NCI-H345 treated with DMSO at 0.1 percent for 48 hours (cell line): ENCODE measurements around the gene CASP2.
A peak's percentile ranks its signal among the peaks of the same experiment; 100 is the strongest.
"Not testable (repeated sequence)": the region's sequence is repeated elsewhere in the genome, so short reads cannot be mapped to it uniquely, and the experiment has no call there.

Experiments used
- DNase-seq: peaks from one replicate; lab custom pipeline; 2025; ENCODE audit not compliant: unreplicated experiment; lab: John Stamatoyannopoulos, UW

CASP2 gene

DNA sequence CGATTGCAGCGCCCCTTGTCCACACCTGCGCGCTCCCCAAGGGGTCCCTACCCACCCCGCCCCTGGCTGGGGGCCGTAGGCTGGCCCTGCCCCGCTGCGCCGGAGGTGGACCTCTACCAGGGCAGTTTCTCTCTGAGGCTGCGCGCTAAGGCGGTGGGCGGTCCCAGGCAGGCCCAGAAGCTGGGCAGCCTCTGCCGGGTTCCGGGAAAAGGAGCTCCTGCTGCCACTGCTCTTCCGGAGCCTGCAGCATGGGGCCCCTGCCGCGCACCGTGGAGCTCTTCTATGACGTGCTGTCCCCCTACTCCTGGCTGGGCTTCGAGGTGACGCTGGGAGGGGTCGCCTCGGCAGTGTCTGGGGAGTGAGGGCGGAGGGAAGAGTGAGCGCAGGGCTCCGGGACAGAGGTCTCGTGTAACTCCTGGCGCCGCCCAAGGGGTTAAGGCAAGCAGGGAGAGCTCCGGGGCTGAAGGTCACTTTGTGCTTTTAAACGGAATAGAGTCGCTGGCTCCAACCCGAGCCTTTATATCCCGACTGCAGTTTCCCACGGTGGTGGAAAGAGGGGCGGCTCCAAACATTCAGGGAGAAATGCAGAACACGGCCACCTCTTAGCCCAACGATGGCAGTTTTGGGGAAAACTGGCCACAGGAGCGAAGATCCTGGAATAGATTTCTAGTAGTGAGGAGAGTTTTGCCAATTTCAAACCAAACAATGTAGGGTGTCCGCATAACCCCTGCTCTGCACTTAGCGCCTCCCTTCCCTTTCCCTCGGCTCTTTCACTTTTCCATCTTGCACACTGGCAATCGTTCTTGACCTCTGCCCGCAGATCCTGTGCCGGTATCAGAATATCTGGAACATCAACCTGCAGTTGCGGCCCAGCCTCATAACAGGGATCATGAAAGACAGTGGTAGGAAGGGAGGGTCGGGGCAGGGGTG, 24.6 kb upstream of the CASP2 start, which contains the start of gene GSTK1:
TSS of gene GSTK1 (plus strand) at position 176 of the 930 bp plus-strand sequence. CDS start at position 249, 73 bp downstream.
- peak; percentile 13 for DNase-seq

DNA sequence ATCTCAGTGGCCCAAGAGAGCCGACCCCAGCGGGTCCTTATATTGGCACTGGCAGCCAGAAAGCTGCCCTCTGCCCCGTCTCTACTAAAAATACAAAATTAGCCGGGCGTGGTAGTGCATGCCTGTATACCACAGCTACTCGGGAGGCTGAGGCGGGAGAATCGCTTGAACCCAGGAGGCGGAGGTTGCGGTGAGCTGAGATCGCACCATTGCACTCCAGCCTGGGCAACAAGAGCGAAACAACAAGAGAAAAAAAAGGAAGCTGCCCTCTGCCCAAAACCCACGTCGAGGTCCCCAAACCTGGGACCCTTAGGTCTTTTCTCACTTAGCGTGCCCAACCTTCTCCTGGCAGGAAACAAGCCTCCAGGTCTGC, 24.0 kb upstream of the CASP2 start:
- DNase-seq, result not testable (repeated sequence)

DNA sequence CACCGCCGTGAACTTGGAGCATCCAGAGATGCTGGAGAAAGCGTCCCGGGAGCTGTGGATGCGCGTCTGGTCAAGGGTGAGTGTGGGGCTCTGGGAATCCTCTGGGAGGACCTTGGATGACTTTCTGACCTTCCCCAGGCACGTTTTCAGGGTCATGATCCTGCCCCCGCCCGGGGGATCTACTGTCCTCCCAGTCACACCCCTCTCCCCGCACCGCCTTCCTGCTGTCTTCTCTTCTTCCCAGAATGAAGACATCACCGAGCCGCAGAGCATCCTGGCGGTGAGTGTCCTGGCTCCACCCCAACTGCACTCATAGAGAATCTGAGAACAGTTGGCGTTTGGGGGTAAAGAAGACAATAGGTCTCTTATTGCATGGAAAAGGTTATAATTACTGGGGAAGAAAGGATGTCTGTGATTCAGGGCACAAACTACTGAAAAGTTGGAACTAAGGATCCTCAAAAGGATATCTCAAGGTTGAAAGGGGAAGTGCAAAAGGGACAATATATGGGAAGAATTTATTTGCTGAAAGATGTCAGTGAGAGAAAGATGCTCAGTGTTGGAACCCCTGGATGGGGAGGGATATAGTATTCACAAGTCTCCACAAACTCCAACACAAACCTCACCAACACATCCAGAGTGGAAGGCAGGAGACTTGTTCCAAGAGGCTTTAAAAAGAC, 23.0 kb upstream of the CASP2 start:
- DNase-seq, result no peak

DNA sequence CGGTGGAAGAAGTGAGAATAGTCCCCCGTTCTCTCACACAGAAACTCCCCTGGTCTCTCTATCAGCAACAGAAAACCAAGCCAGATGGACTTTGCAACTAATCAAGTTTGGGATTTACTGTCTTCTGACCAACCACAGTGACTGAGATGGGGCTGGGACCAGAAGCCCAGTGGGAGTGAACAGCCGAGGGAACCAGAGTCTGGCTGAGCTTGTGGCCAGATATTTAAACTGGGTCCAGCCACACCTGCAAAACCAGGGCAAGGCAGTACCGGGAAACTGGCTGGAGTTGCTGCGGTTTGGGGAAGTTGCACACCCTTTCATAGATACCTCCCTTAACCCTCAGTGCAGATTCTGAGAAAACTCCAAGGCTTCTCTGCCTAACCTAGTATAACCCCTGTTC, 18.9 kb upstream of the CASP2 start:
- DNase-seq, result no peak

DNA sequence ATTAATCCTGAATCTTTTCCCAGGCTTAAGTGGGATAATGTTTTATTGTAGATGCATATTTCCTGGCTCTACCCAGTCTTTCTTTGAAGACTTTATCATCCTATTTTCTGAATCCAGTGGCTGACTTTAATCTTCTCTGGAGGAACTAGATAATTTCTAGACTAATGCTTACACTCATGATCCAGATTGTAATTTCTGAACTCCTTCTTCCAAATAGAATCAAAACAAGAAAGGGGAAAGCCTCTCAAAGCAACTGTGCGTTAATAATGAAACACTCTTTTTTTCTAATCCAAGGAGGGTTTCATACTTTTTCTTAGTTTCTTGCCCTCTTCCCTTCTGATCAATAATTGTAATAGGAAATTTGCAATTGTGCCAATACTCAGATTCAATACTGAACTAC, 16.9 kb upstream of the CASP2 start:
- no peak for DNase-seq

DNA sequence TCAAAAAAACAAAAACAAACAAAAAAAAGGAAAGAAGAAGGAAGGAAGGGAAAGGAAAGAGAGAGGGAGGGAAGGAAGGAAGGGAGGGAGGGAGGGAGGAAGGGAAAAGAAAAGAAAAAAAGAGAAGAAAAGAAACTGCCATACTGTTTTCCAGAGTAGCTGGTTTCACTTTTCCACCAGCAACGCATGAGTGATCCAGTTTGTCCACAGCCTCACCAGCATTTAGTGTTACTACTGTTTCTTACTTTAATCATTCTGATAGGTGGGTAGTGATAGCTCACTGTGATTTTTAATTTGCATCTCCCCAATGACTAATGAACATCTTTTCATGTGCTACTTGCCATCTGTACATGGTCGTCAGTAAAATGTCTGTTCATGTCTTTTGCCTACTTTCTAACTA, 15.3 kb upstream of the CASP2 start:
- no peak for DNase-seq

DNA sequence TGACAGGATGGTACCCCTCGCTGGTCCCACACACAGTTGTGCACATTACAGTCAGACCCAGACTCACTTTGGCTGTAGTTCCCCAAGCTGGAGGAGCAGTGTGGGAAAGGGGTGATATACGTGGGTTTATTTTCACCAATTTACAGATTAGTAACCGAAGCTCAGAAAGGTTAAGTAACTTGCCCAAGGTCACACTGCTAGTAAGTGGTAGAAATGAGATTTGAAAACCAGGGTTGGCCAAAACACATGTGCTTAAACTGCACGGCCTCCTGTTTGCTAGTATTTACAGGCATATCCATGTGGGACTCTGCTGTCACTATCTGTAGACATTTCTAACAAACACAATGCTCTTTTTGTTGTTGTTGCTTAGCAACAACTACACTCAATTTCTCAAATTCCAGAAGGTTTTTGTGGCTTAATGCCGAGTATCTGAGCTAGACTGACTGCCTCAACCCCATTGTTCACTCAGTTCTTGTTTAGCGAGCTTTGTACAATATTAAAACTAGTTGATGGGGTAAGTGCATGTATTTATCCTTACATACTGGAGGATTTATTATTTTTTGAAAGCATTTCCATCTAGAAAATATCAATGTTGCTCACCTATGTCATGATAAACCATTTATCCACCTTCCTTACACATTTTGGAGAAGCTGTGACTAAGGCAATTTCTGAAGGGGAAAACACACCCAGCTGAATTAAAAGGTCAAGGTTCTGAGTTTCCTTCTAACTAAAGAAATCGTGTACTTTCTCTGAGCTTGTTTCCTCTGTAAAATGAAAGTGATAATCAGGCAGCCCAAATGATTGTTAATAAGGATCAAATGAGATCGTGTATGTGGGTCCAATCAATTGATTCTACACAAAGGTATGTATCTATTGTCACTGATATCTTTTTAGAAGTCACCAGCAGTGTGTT, 8.7 kb upstream of the CASP2 start:
- DNase-seq, result no peak

DNA sequence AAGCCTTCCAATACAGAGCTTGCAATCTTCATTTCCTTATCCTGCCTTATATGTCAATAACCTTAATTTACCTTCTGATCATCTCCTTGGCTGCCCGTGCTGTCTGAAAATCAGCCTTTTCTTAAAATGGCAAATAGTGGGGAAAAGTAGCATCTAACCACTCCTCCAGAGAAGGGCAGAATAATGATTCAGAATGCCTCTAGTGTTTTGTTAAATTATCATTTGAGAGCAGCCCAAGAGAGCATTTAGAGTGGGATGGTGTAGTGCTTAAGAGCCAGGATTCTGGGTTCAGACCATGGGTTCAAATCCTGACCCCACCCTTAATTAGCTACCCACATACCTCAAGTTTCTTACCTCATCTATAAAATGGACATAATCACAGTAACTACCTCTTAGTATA, 8.0 kb upstream of the CASP2 start:
- DNase-seq, result no peak

DNA sequence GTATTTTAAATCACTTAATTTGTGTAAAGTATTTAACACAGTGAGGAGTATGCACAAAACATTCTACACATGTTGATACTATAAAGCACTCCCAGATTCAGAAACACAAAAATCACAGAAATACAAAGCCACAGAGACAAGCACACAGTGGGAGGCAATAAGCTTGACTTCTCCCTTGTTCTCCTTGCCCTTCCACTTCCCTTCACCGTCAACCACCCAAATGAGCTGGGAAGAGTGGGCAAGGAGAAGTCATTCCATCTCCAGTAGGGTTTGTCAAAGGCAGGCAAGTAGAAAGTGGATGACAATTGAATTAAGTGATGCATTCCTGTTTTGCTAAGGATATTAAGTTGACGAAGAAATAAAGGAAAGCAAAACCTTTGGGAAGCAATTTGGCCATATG, 7.6 kb upstream of the CASP2 start:
- no peak for DNase-seq

DNA sequence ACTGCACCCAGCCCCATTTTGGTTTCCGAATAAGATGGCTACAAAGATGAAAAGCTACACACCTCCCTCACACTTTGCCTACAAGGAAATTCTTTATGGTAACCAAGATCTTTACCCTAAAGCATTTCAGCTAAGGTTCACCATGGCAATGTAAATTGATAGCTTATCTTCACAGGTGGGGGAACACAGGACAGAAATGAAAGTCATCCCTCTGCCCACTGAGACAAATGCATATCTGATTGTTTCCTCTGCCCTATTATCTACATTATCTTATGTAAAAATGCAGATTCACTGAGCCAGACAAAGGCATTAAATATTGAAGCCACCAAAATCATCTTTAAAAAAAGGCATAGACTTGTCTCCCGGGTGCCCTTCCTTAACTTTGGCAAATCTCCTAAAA, 6.6 kb upstream of the CASP2 start:
- DNase-seq, result no peak

DNA sequence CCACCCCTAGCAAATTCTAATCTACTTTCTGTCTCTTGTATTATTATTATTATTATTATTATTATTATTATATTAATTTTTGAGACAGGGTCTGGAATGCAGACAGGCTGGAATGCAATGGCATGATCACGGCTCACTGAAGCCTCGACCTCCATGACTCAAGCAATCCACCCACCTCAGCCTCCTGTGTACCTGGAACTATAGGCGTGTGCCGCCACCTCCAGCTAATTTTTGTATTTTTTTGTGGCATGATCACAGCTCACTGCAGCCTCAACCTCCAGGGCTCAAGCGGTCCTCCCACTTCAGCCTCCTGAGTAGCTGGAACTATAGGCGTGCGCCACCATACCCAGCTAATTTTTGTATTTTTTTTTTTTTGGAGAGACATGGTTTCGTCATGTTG, 6.0 kb upstream of the CASP2 start:
- DNase-seq, result no peak

DNA sequence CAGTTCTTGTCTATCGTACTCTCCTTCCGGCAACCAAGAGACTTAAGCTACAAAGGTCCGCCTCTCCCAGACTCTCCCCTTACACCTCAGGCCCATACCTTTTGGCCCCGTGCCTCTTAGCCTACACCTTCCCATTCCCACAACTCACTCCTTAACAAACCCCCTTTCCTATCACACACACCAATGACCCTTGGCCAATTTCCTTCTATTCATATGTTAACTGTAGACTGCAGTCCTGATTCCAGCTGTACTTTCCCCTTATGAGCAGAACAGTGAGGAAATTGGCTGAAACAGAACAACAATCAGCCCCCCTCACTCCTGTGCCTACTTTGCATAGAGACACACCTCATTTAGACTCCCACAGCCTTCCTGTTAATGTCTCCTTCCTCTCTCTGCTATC, 4.8 kb upstream of the CASP2 start:
- DNase-seq, result no peak

DNA sequence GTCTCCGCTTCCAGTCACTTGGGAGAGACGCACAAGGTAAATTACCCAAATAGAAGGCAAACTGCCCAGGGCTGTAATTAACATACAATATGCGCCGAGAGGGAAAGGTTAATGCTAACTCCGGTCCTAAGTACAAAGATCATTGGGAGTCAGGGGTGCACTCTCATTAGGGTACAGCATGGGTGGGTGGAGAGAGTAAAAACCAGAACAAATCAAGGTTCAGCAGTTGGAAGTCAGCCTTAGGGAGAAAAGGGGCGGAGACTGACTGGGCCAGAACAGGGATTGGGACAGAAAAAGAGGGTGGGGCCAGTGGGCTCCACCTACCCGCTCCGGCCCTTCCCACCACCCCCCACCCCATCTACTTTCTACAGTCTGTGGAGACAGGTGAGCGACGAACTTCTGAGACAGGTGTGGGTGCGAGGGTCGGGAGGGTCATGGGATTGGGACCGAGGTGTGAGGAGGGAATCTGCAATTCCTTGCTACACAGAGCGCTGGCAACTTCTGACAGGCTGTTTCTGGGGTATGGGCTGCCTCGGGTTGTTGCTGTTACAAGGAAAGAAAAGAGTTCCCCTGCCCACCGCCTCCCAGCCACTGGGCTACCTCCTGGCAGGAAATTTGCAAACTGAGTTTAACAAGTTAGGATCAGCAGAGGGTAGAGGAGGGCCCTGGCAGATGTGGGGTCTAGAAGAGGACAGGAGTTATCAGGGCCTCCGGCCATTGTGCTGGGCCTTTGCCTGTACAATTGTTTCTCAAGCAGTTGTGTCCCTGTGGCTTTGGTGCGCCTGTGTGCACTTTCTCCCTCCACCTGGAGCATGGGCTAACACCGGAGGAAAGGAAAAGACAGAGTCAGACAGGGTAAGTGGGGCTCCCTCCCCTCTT, 3.3 kb upstream of the CASP2 start, which contains the start of gene TMEM139:
TSS of gene TMEM139 (plus strand) at position 368 of the 879 bp plus-strand sequence. CDS start 1,000 bp downstream, outside the sequence.
- no peak for DNase-seq

DNA sequence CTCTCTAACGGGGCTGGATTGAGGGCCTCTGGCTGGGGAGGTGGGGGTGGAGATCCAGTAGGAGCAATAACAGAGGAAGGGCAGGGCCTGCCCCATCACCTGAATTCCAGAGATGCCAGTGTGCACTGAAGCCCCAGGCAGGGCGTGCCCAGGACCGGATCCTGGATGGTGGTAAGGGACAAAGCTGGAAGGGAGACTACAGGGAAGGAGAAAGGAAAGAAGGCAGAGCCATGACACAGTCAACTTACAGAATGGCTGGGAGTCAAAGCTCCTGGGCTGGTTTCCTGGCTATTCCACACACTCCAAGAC, 2.7 kb upstream of the CASP2 start:
- DNase-seq, result no peak

DNA sequence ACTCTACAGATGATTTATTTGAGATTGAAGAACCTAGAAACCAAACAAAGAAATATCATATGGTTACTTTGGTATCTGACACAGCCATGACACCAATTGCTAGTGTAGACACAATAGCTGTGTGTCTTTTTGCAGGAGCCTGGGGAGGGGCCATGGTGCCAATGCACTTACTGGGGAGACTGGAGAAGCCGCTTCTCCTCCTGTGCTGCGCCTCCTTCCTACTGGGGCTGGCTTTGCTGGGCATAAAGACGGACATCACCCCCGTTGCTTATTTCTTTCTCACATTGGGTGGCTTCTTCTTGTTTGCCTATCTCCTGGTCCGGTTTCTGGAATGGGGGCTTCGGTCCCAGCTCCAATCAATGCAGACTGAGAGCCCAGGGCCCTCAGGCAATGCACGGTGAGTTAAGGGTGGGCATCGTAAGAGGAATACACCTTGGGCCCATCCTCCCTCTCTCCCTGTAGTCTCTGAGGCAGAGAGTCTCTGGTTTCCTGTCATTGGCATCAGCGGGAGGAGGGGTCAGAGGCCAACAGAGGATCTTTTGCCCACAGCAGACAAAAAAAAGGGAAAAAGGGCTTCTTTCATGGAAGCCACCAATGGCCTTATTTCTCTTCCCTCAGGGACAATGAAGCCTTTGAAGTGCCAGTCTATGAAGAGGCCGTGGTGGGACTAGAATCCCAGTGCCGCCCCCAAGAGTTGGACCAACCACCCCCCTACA, 2.2 kb upstream of the CASP2 start:
- no peak for DNase-seq

DNA sequence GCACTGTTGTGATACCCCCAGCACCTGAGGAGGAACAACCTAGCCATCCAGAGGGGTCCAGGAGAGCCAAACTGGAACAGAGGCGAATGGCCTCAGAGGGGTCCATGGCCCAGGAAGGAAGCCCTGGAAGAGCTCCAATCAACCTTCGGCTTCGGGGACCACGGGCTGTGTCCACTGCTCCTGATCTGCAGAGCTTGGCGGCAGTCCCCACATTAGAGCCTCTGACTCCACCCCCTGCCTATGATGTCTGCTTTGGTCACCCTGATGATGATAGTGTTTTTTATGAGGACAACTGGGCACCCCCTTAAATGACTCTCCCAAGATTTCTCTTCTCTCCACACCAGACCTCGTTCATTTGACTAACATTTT, 1.6 kb upstream of the CASP2 start:
- no peak for DNase-seq

DNA sequence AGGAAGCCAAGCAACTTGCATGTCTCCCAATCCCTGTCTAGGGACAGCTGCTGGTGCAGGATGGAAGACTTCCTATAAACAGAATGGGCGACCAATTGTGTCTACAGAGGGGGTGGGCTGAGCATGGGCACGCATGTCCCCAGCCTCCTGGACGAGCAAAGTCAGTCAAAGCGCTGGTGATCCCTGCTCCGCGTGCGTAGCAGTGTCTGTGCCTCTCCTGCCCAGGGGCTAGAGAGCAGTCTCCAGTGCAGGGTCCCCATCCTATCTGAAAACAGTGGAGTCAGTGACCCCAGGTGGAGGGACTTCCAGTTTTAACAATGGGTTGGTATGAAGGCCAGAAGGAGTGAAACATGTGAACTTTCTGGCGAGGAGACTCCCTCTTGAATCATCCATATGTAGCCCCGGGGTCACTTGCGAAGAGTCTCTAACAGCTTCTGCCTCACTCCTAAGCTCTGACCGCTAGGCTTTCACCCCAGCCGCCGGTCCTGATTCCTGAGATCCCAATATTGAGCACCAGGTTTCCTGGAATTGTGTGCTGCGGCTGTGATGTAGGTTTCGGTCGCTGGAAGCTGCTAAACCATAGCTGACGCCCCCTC, 714 bp upstream of the CASP2 start:
- no peak for DNase-seq

DNA sequence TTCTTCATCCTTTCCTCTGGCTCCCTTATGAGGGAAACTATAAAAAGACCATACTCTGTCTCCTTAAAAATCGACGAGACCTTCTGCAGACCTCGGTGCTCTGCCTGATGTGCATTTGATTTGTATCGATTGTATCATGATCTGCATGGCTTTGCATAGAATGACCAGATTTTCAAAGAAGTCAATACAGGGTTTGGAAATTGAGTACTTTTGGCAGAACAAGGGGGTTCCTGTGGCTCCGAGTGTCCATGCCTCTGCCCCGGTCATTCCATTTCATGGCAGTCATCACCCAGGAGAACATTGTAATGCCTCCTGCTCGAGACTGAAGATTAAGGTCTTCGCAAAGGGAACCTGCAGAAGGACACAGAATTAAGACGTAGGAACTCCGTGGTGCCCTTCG, 685 bp downstream of the CASP2 start:
- no peak for DNase-seq

DNA sequence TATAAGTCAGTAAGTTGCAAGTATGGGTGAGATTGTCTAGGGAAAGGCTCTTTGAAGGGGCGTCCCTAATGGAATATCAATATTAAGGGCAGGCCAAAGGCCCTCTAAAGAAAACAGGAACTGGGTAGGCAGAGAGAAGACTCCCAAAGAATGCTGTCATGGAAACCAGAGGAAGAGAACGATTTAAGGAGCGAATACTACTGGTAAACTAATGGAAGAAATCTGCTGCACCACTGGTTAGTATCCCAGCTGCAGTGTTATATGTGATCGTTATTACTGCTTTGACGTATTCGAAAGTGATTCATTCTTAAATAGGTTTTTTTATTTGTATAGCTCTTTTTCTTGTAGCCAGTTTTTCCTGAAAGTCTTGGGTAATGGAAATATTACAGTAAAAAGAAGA, 1.3 kb downstream of the CASP2 start:
- no peak for DNase-seq
